IPS-18a (cell line): Measurements from ENCODE around the gene ST3GAL3.
"Not testable (repeated sequence)": the region's sequence is repeated elsewhere in the genome, so short reads cannot be mapped to it uniquely, and the experiment has no call there.

Experiments used
- H3K27ac ChIP-seq: one replicate; pipeline ENCODE4 v1.5.1; 2013; ENCODE audit warnings: low read length
- H3K27me3 ChIP-seq: one replicate; pipeline ENCODE4 v1.6.1; 2013; ENCODE audit warnings: mild to moderate bottlenecking, low read length; ENCODE audit not compliant: control insufficient read depth, insufficient read depth
- H3K36me3 ChIP-seq: one replicate; pipeline ENCODE4 v1.6.1; 2013; ENCODE audit warnings: low read depth, low read length; ENCODE audit not compliant: control insufficient read depth
- H3K4me1 ChIP-seq: one replicate; pipeline ENCODE4 v1.6.1; 2013; ENCODE audit warnings: low read depth, low read length; ENCODE audit not compliant: control insufficient read depth
- H3K4me3 ChIP-seq: one replicate; pipeline ENCODE4 v1.5.1; 2013; ENCODE audit warnings: low read length
- H3K9ac ChIP-seq: one replicate; pipeline ENCODE4 v1.6.1; 2013; ENCODE audit warnings: mild to moderate bottlenecking, low read length, moderate library complexity
- H3K9me3 ChIP-seq: one replicate; pipeline ENCODE4 v1.6.1; 2013; ENCODE audit warnings: low read depth, low read length; ENCODE audit not compliant: control insufficient read depth

The ST3GAL3 gene

DNA sequence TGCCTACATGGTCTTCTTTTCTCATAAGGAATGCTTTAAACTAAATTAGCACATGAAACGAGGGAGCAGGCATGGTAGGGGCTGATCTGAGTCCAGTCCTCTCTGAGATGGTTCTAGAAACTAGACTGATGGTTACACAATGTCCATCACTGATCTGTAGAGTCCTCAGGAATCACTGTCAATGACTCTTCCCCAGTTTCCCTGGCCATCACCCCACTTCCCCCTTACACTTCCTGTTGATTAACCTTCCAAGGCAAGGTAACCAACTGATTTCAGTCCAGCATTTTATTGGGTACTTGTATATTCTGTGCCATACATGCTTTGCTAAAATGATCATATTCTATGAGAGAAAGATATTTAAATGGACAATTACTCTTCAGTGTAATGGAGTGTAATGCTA is 125.7 kb downstream of the ST3GAL3 start:
- no peak overlapping the region for H3K9ac ChIP-seq
- H3K4me1 ChIP-seq, result peaks cover 25% of the 10 kb centered on the region

DNA sequence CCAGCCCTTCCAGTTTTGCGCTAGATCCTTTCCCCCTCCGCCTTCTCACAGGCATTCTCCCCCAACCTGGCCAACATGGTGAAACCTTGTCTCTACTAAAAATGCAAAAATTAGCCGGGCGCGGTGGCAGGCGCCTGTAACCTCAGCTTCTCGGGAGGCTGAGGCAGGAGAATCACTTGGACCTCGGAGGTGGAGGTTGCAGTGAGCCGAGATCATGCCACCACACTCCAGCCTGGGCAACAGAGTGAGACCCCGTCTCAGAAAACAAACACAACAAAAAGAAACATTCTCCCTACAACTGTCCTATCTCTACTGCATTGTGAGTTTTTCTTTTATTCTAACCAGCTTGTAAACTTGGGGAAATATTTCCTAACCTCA is 126.6 kb downstream of the ST3GAL3 start:
- not testable (repeated sequence) for H3K27ac ChIP-seq, H3K4me3 ChIP-seq, H3K9ac ChIP-seq, H3K9me3 ChIP-seq, H3K36me3 ChIP-seq, H3K27me3 ChIP-seq
- H3K4me1 ChIP-seq, result peaks cover 29% of the 10 kb centered on the region

More for the DNA sequence above, 125.7 kb downstream of the ST3GAL3 start:
- no peak overlapping the region for H3K27ac ChIP-seq
- no peak overlapping the region for H3K4me3 ChIP-seq
- H3K27me3 ChIP-seq, result no peaks in the 10 kb centered on the region
- no peaks in the 10 kb centered on the region for H3K36me3 ChIP-seq
- H3K9me3 ChIP-seq, result no peaks in the 10 kb centered on the region

DNA sequence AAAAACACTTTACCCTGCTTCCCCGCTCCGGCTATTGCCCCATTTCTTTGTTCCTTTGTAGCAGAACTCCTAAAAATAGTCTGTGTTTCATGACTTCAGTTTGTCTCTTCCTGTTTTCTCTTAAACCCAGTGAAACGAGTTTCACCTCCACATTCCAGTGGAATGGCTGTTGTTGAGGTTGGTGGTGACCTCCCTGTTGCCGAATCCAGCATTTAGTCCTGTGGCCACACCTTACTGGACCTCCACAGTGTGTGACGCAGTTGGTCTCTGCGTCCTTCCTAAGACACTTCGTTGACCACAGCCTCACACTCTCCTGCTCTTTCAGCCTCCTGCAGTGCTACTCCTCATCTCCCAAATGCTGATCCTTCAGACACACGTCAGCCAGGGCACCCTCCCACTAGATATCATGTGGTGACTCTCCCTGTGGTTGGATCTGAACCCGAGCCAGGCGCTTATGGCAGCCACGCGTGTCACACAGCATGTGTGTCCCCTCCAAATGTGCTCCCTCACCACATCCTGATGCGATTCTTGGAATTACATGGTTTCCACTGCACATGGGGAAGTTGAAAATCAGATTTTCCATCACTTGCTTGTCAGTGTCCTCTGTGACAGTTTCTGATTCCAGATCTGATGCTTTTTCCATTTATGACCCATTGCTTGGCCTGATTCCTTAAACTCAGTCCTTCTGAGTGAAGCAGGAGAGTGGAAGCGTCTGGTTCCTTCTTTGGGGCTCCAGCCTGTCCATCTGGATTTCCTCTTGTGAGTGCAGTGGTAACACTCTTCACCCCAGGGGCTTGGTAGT is 127.1 kb downstream of the ST3GAL3 start:
- Histone ChIP-seq H3K9ac (no peak overlapping the region), H3K27me3 (no peaks in the 10 kb centered on the region), H3K9me3 (no peaks in the 10 kb centered on the region), H3K36me3 (no peaks in the 10 kb centered on the region), H3K27ac (no peak overlapping the region), H3K4me1 (peaks cover 33% of the 10 kb centered on the region), H3K4me3 (no peak overlapping the region)

DNA sequence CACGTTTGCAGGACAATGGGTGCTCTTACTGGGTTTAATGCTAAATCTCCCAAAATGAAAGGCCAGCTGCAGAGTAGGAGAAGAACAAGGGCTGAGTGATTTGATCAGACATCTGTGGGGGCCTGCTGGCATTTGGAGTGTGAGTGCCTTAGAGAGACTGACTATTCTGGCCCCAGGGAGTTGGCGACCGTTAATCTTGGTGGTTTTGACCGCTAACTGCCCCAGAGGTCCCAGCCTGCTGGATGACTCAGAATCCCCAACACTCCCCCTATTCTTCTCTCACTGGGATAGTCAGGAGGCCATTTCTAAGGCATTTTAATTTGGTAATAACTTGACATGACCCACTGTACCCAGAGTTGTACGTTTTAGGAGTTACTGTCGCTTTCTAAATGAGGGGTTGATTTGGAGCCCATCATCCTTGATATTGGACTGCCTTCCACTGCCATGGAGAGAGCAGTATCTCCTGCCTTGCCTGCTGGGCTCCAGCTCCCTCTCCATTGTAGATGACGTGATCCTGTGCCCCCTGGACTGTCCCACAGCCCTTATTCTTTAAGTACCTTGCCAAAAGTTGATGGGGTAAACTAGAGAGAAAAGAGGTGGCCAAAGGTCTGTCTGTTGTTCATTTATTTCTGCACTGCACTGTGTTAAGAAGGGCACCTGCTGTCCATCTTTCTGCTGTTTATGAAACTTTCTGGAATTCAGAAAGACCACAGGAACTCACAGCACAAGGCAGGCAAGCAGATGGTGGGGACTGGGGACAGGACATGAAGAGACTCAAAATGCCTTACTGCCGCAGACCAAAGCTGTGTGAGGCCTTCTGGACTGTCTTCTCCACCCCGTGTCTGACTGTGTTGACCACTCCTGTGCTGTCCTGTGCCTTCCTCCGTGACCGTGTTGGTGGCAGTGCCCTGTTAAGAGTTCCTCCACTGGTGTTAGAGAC is 128.0 kb downstream of the ST3GAL3 start:
- Histone ChIP-seq H3K27me3 (no peaks in the 10 kb centered on the region), H3K4me3 (no peak overlapping the region), H3K36me3 (no peaks in the 10 kb centered on the region), H3K27ac (no peak overlapping the region), H3K4me1 (peaks cover 33% of the 10 kb centered on the region), H3K9me3 (no peaks in the 10 kb centered on the region), H3K9ac (no peak overlapping the region)

DNA sequence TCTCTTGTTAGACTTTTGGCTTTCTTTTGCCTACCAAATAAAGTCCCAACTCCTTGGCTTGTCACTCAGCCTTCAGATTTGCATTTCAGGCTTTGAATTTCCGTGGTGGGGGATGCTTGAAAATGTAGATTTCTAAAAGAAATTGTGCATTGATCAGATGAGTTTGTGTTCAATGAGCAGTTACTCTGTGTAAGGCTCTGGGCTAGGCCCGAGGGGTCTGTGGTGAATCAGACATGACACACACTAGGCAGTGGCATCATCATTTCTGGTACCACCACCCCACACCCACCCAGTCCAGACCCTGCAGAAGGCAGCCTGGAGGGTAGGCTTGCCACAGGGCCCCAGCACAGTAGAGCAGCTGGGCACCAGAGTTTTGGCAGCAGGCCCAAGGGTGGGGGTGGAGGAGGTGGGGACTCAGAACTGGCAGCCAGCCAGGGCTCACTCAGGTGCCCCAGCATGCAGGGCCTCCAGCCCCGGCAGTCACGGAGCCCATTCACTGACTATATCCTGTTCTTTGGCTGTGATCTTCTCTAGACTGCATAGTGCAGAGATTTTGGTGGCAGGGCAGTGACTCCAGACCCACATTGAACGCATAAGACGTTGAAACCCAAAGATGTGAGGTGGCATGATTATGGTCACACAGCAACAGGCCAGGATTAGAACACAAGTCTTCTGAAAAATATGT is 129.1 kb downstream of the ST3GAL3 start:
- H3K4me3 ChIP-seq, result no peak overlapping the region
- H3K4me1 ChIP-seq, result peaks cover 41% of the 10 kb centered on the region
- no peak overlapping the region for H3K9ac ChIP-seq
- no peaks in the 10 kb centered on the region for H3K9me3 ChIP-seq
- no peaks in the 10 kb centered on the region for H3K36me3 ChIP-seq
- H3K27me3 ChIP-seq, result no peaks in the 10 kb centered on the region
- H3K27ac ChIP-seq, result no peak overlapping the region

DNA sequence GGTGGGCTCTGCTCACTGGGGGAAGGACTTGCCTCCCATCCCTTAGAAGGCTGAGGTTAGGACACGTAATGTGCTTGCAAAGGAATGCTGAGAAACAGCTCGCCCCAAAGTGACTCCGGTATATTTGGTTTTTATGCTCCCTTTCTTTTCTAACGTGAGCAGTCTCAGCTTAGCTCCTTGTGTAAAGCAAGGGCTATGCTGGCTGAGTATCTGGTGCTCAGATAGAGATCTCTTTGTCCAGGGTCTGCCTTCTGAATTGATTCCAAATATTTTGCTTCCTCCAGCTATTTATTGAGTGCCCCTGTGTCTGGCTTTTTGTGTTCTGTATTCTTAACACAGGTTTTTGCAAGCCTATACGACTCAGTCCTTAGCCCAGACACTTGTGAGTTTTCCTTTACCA is 131.7 kb downstream of the ST3GAL3 start:
- no peaks in the 10 kb centered on the region for H3K27me3 ChIP-seq
- peaks cover 46% of the 10 kb centered on the region for H3K4me1 ChIP-seq
- no peak overlapping the region for H3K4me3 ChIP-seq
- no peak overlapping the region for H3K27ac ChIP-seq
- H3K36me3 ChIP-seq, result no peaks in the 10 kb centered on the region
- no peak overlapping the region for H3K9ac ChIP-seq
- peaks cover 6% of the 10 kb centered on the region for H3K9me3 ChIP-seq

DNA sequence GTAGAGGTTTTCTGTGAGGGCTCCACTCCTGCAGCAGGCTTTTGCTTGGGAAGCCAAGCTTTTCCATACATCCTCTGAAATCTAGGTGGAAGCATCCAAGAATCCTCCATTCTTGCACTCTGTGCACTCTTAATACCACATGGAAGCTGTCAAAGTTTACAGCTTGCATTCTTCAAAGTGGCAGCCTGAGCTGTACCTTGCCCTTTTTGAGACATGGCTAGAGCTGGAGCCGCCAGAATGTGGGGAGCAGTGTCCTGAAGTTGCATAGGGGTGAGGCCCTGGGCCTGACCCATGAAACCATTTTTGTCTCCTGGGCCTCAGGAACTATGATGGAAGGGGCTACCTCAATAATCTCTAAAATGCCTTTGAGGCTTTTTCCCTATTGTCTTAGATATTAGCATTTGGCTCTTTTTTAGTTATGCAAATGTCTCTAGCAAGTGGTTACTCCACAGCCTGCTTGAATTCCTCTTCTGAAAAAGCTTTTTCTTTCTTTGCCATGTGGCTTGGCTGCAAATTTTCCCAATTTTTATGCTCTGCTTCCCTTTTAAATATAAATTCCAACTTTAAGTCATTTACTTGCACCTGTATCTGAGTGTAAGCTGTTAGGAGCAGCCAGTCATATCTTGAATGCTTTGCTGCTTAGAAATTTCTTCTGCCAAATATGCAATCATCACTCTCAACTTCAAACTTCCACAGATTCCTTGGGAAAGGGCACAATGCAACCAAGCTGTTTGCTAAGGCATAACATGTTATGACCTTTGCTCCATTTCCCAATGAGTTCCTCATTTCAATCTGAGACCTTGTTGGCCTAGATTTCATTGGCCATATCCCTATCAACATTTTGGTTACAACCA is 134.2 kb downstream of the ST3GAL3 start:
- peaks cover 6% of the 10 kb centered on the region for H3K9me3 ChIP-seq
- peaks cover 24% of the 10 kb centered on the region for H3K4me1 ChIP-seq
- H3K27me3 ChIP-seq, result no peaks in the 10 kb centered on the region
- peak overlapping the region; percentile 73 for H3K27ac ChIP-seq
- H3K9ac ChIP-seq, result peak overlapping the region; percentile 40
- H3K36me3 ChIP-seq, result no peaks in the 10 kb centered on the region
- peak overlapping the region; percentile 34 for H3K4me3 ChIP-seq

DNA sequence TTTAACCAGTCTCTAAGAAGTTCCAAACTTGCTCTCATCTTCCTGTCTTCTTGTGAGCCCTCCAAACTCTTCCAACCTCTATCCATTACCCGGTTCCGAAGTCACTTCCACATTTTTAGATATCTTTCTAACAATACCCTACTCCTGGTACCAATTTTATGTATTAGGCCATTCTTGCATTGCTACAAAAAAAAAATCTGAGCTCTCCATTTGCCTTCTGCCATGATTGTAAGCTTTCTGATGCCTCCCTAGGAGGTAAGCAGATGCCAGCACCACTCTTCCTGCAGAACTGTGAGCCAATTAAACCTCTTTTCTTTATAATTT is 134.8 kb downstream of the ST3GAL3 start:
- Histone ChIP-seq H3K9me3 (peaks cover 6% of the 10 kb centered on the region), H3K36me3 (no peaks in the 10 kb centered on the region), H3K4me3 (peak overlapping the region; percentile 34), H3K27ac (peak overlapping the region; percentile 73), H3K9ac (peak overlapping the region; percentile 40), H3K4me1 (peaks cover 21% of the 10 kb centered on the region), H3K27me3 (no peaks in the 10 kb centered on the region)

DNA sequence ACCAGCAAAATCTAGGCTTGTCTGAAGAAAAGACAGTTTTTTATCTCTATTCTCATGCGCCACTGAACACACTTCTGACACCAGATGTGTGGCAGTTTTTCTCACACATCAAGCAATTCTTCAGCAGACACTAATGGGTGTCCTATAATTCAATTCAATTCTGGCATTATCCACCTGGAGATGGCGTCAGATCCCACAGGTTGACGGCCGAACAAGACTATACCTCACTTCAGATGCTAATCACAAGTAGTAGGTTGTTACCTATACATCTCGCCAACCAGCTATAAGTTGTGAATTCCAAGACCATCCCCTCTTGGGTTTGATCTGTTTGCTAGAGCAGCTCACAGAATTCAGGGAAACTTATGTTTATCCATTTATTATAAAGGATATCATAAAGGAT is 136.3 kb downstream of the ST3GAL3 start:
- H3K27ac ChIP-seq, result no peak overlapping the region
- peaks cover 6% of the 10 kb centered on the region for H3K9me3 ChIP-seq
- no peaks in the 10 kb centered on the region for H3K27me3 ChIP-seq
- peaks cover 19% of the 10 kb centered on the region for H3K4me1 ChIP-seq
- H3K4me3 ChIP-seq, result no peak overlapping the region
- H3K9ac ChIP-seq, result no peak overlapping the region
- no peaks in the 10 kb centered on the region for H3K36me3 ChIP-seq

DNA sequence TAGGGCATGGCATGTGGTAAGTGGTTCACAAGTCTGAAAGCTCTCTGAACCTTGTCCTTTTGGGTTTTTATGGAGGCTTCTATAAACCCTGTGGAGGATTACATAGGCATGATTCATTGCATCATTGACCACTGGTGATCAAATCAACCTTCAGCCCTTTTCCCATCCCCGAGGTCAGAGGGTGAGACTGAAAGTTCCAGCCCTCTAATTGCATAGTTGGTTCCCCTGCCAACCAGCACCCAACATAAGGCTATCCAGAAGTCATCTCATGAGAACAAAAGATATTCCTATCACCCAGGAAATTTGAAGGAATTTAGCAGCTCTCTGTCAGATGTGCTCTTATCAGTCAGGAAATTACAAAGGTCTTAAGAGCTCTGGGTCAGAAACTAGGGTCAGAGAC is 136.8 kb downstream of the ST3GAL3 start:
- no peaks in the 10 kb centered on the region for H3K36me3 ChIP-seq
- peaks cover 15% of the 10 kb centered on the region for H3K4me1 ChIP-seq
- no peak overlapping the region for H3K4me3 ChIP-seq
- no peaks in the 10 kb centered on the region for H3K27me3 ChIP-seq
- H3K27ac ChIP-seq, result no peak overlapping the region
- H3K9me3 ChIP-seq, result peaks cover 6% of the 10 kb centered on the region
- no peak overlapping the region for H3K9ac ChIP-seq

DNA sequence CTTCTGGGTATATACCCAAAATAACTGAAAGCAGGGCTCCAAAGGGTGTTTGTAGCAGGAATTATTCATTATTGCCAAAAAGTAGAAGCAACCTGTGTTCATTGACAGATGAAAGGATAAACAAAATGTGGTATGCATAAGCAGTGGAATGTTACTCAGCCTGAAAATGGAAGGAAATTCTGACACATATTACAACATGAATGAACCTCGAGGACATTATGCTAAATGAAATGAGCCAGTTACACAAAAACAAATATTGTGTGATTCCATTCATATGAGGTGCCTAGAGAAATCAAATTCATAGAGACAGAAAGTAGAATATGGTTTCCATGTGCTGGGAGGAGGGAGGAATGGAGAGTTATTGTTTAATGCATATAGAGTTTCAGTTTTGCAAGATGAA is 140.0 kb downstream of the ST3GAL3 start:
- Histone ChIP-seq H3K36me3 (no peaks in the 10 kb centered on the region), H3K4me3 (no peak overlapping the region), H3K27me3 (no peaks in the 10 kb centered on the region), H3K9me3 (peaks cover 6% of the 10 kb centered on the region), H3K4me1 (no peaks in the 10 kb centered on the region), H3K9ac (no peak overlapping the region), H3K27ac (no peak overlapping the region)
